GM18519 (cell line): Measurements from ENCODE around the gene PPP2R5A.

Experiments used
- ATAC-seq: cut with Tn5 transposase; IDR thresholded peaks from one replicate; pipeline ENCODE4 v1.9.1; 2021; ENCODE audit warnings: mild to moderate bottlenecking, moderate library complexity; ENCODE audit not compliant: unreplicated experiment, low FRiP score

The PPP2R5A gene

GRCh38 chr1:212284744-212285684 is at the start of gene PPP2R5A:
TSS of gene PPP2R5A (plus strand) at chr1:212285410. CDS start at chr1:212286111, 701 bp downstream.
- ATAC-seq: peak; percentile 85

DNA sequence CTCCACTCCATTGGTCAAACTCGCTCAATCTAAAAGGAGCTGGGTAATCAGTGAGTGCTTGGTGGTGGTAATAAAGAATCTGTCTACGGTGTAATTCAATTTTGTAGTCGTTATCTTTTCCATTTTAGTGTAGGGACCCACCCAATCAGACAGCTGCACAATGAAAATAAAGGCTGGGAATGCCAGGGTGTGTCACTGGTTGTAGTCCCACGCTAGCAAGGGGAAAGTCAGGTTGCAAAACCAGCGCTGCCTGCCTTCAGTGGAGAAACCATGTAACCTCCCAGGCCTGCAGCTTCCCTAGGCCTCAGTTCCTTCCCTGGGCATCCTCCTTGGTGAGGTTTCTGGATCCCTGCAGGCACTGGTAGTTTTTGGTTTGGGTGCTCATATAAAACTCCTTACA is 49.4 kb upstream of the PPP2R5A start:
- no peak for ATAC-seq

- ATAC-seq: no peak
These were observed 48.5 kb upstream of the PPP2R5A start for GRCh38 chr1:212236664-212237220.

DNA sequence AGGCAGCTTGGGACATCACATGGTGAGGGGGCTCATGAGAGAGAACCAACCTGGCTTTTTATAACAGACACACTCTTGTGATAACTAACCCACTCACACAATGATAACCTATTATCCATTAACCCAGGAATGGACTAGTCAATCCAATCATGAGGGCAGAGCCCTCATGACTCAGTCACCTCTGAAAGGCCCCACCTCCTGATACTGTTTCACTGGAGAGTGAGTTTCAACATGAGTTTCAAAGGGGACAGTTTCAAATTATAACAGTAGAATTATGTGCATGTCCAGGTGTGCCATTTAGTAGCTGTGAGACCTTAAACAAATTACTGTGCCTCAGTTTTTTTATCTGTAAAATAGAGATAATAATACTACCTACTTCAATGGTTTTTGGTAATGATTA is 47.6 kb upstream of the PPP2R5A start:
- ATAC-seq: peak; percentile 66

DNA sequence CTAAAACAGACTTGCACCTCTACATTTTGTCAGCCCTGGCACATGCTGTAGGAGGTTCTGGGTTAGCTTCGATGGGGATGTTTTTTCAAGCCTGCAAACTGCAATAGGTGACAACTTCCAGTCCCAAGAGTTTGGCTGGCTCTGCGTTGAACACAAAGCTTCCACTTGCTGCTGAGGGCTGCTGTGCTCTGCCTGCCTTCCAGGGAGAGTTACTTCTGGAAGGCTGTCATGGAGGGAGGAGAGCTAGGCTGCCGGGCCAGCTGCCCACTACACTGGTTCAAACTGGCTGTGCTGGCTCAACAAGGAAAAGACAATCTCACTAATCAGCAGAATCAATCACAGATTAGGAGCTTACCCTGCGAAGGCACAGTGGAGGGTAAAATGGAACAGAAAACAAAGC is 46.7 kb upstream of the PPP2R5A start:
- ATAC-seq: no peak

DNA sequence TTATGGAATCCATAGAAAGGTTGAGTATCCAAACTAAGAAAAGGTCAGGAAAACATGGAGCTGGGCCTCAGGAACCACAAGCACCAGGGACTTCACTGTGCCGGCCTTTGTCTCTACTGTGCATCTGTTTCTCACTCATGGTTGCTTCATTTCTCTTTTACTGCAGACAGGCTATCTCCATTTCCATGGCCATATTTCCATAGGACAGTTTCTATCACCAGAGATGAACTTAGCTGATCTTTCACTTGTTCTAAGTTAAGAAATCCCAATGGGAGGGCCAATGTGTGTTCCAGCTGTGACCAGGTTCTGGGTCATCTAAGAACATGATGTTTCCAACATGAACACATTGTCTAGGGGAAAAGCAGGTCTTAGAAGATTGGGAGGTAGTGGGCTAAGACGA is 43.7 kb upstream of the PPP2R5A start:
- ATAC-seq: no peak

DNA sequence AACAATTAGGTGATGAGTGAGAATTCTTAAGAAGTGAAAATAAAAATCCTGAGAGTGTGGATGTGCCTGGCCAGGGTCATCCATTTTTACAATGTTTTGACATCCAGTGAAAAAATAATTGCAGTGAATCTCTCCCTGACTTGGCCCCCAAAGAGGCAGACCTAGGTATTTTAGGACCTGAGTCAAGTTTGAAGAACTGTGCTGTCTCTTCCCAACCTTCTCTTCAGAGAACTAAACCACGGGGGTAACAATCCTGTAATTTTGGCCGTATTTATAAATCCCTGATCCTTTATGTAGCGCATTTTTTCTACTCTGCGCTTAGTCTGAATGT is 43.3 kb upstream of the PPP2R5A start:
- ATAC-seq: no peak

GRCh38 chr1:212242288-212242984 is 42.8 kb upstream of the PPP2R5A start:
- no peak for ATAC-seq

- ATAC-seq: no peak
These were observed 42.3 kb upstream of the PPP2R5A start for GRCh38 chr1:212242985-212243308.

- ATAC-seq: no peak
These were observed 40.8 kb upstream of the PPP2R5A start for GRCh38 chr1:212244441-212244840.

- no peak for ATAC-seq
These were observed 38.0 kb upstream of the PPP2R5A start for GRCh38 chr1:212247179-212247721.

GRCh38 chr1:212247988-212248387 is 37.2 kb upstream of the PPP2R5A start:
- ATAC-seq: no peak

- no peak for ATAC-seq
These were observed 30.3 kb upstream of the PPP2R5A start for GRCh38 chr1:212254853-212255363.

- ATAC-seq: no peak
These were observed 29.4 kb upstream of the PPP2R5A start for GRCh38 chr1:212255705-212256307.

DNA sequence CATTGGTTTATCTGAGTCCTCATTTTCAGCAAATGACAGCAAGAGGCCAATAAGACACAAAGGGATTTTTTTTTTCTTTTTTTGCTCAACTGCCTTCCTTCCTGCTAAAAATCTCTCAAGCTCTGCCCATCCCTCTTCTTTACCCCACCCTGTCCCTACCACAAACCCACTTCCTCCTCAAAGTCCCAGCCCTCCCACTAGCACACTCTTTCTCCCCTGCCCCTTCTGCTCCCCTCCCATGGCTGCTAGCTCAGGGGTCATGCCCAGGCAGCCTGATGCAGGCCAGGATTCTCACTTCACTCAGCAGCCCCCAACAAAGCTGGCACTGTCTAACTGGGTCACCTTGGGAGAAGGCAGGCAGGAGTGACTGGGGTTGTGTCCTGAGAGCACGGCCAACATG is 28.8 kb upstream of the PPP2R5A start:
- no peak for ATAC-seq

GRCh38 chr1:212257157-212257556 is 28.1 kb upstream of the PPP2R5A start:
- ATAC-seq: no peak

- no peak for ATAC-seq
These were observed 25.3 kb upstream of the PPP2R5A start for GRCh38 chr1:212259693-212260480.

- no peak for ATAC-seq
These were observed 24.5 kb upstream of the PPP2R5A start for GRCh38 chr1:212260557-212261355.

DNA sequence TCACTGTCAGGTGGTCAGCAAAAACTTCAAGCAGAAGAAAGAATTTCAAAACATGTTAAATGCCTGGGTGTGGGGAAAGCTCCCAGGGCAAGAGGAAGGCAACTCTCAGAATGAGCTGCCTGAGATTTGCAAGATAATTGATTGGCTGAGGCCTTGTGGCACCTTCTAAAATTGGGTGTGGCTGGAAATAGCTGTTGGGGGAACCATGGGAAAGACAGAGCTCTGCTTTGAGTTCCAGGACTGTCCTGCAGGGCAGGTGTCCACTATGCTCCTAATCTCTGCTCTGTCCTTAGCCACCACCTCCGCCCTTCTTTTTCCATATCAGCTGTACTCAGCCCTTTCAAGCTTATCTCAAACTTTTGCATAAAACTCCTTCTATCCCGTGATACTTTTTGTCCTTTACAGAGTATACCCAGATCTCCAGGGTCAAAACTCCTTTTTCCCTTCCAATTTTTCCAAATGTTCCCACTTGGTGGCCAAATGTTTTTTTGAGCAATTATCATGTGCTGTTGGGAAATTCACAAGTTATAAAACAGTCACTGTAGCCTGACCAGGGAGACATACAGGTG is 23.8 kb upstream of the PPP2R5A start:
- no peak for ATAC-seq
